PC-9 (cell line): Measurements from ENCODE around the gene FAIM2. TPM values are rescaled to one million over a fixed set of nuclear protein-coding genes. Genes with fewer than 3 reads are reported as not detected.

Experiments
- BruUV-seq: library from RNA; stranded (reverse); fragments of 400-500 nt; replicated peaks from 2 replicates; lab custom pipeline; 2021; lab: Mats Ljungman, UMichigan
- CTCF ChIA-PET: fragments of 300-600 bp; sonication (Branson Sonifier 250); formaldehyde crosslinking; loops from one replicate; lab custom pipeline; 2022; ENCODE audit warnings: antibody characterized with exemption; lab: Charles Lee
- POLR2A ChIA-PET: fragments of 300-600 bp; sonication (Branson Sonifier 250); formaldehyde crosslinking; loops from one replicate; lab custom pipeline; 2022; ENCODE audit warnings: antibody characterized with exemption; ENCODE audit not compliant: unreplicated experiment; lab: Charles Lee
- DNase-seq, 2 experiments: peaks; one replicate each; pipeline versions ENCODE4 v3.0.0 to v3.0.0-alpha.2; 2015 to 2022; ENCODE audit warnings: mixed read lengths in 1 of 2
- H2AFZ ChIP-seq: fragments of 200-600 bp; sonication (generic); 2 replicates; pipeline ENCODE4 v1.8.1; 2017; ENCODE audit warnings: antibody characterized with exemption
- H3F3A ChIP-seq: fragments of 200-600 bp; sonication (generic); 2 replicates; pipeline ENCODE4 v1.8.1; 2017; ENCODE audit warnings: antibody characterized with exemption, mild to moderate bottlenecking, low read depth; ENCODE audit not compliant: insufficient read depth
- H3K27ac ChIP-seq: fragments of 200-600 bp; sonication (generic); 2 replicates; pipeline ENCODE4 v1.6.1; 2016; ENCODE audit warnings: mixed run types
- H3K27me3 ChIP-seq: fragments of 200-600 bp; sonication (generic); 2 replicates; pipeline ENCODE4 v1.6.1; 2016; ENCODE audit warnings: low read depth, mixed run types; ENCODE audit not compliant: insufficient read depth
- H3K36me3 ChIP-seq: fragments of 200-600 bp; sonication (generic); 2 replicates; pipeline ENCODE4 v1.6.1; 2016; ENCODE audit warnings: low read depth, mixed run types
- H3K4me1 ChIP-seq: fragments of 200-600 bp; sonication (generic); replicated peaks from 2 replicates; pipeline ENCODE4 v1.6.1; 2016; ENCODE audit warnings: mixed run types; ENCODE audit not compliant: insufficient read depth
- H3K4me2 ChIP-seq: fragments of 200-600 bp; sonication (generic); 2 replicates; pipeline ENCODE4 v1.6.1; 2017; ENCODE audit warnings: mixed run types
- H3K4me3 ChIP-seq: fragments of 200-600 bp; sonication (generic); 2 replicates; pipeline ENCODE4 v1.6.1; 2016; ENCODE audit warnings: mixed run types
- H3K79me2 ChIP-seq: fragments of 200-600 bp; sonication (generic); 2 replicates; pipeline ENCODE4 v1.6.1; 2017; ENCODE audit warnings: low read depth, mixed run types
- H3K9me2 ChIP-seq: fragments of 200-600 bp; sonication (generic); 2 replicates; pipeline ENCODE4 v1.8.1; 2017; ENCODE audit warnings: mild to moderate bottlenecking; ENCODE audit not compliant: insufficient read depth
- H3K9me3 ChIP-seq: fragments of 200-600 bp; sonication (generic); 2 replicates; pipeline ENCODE4 v1.8.1; 2016; ENCODE audit warnings: low read depth; ENCODE audit not compliant: insufficient read depth
- H4K20me1 ChIP-seq: fragments of 200-600 bp; sonication (generic); 2 replicates; pipeline ENCODE4 v1.8.1; 2017; ENCODE audit not compliant: insufficient read depth
- EZH2 ChIP-seq: fragments of 200-600 bp; sonication (generic); IDR thresholded peaks from 2 replicates; pipeline ENCODE4 v1.8.0; 2017; ENCODE audit warnings: antibody characterized with exemption, low read depth
- intact Hi-C: fragments of 100-400 bp; cut with micrococcal nuclease; formaldehyde crosslinking; loops from one replicate; pipeline ENCODE4 v1.10.0; 2022; ENCODE audit not compliant: unreplicated experiment
- total RNA-seq: library from RNA; stranded (reverse); gene quantifications from 2 replicates; pipeline ENCODE4 v1.2.3, GENCODE V29; 2021
- TF ChIP-seq, protein P1 (sequence below): fragments of 200-600 bp; sonication (generic); conservative IDR thresholded peaks from 2 replicates; pipeline ENCODE4 v1.6.1; 2017; ENCODE audit warnings: mixed run types, antibody characterized with exemption, mild to moderate bottlenecking, moderate library complexity

FAIM2 gene
- total RNA-seq, 1 experiment from 2014 or later, result not detected

DNA sequence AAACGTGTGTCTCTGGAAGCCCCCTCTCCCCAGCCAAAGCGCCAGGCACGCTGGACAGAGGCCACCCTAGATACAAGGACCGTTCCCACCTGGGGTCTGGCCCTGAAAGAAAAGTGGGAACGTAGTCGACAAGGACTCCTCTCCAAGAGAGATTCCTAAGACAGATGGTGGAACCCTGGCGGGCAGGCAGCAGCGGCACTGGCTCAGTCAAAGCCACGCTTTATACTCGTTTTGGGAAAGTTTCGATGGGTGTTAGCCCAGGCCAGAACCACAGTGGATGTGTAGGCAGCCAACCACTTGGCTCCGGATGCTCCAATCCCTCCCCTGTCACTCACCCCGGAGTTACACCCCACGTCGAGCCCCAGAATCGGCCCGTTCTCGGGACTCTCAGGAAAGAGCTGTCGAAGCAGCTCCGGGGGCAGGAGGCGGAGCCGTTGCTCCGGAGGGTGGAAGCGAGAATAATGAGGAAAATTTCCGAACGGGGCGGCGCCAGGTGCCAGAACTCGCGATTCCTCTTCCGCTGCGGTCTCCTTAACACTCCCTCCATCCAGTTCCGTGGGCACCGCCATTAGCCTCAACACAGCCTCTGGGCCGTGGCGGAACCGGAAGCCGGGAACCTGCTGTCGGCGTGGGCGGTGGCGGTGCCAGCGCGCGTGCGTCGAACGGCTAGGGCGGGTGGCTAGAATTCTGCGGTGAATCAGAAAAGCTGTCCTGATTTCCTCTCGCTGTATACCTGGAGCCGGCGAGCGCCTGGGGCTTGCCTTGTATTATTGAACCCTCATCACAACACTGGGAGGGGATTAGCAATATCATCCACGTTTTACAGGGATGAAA lies 61.0 kb downstream of the FAIM2 start, which contains the start of gene BCDIN3D:
BCDIN3D (minus strand) TSS at position 588 of the 834 bp plus-strand sequence; CDS start at position 569, 19 bp downstream.
- BruUV-seq, result TSS peak; percentile 86
- H3K4me3 ChIP-seq, result peak within 1 kb of the TSS; percentile 69
- ChIA-PET CTCF (interaction anchor here (0.8 kb wide), 1 partner anchor 196 kb away, joined by 3 read pairs; no protein-coding TSS in a partner anchor), POLR2A (interaction anchor here (0.6 to 0.7 kb wide), 5 partner anchors 14 to 755 kb away, joined by 4 to 7 read pairs (median 6); partner anchors contain the start of gene NCKAP5L)
- H3K4me2 ChIP-seq, result peak within 1 kb of the TSS; percentile 88
- no peaks in the 10 kb centered on the region for H3K27me3 ChIP-seq
- intact Hi-C loops, result loop anchor here (1.0 to 2.0 kb wide), 4 partner anchors 24 to 269 kb away; partner anchors contain the start of gene ASIC1
- H3K9me2 ChIP-seq, result no peaks in the 10 kb centered on the region
- H2AFZ ChIP-seq, result peak within 1 kb of the TSS; percentile 90
- no peaks in the 10 kb centered on the region for H3K9me3 ChIP-seq
- peaks cover 14% of the 10 kb centered on the region for H3K79me2 ChIP-seq
- no peaks in the 10 kb centered on the region for H3K36me3 ChIP-seq
- no peaks in the 10 kb centered on the region for H4K20me1 ChIP-seq
- peak; percentile 89 to 92 for DNase-seq
- H3F3A ChIP-seq, result peaks cover 42% of the 10 kb centered on the region
- H3K27ac ChIP-seq, result peak within 1 kb of the TSS; percentile 77
- TF ChIP-seq, protein P1, sequence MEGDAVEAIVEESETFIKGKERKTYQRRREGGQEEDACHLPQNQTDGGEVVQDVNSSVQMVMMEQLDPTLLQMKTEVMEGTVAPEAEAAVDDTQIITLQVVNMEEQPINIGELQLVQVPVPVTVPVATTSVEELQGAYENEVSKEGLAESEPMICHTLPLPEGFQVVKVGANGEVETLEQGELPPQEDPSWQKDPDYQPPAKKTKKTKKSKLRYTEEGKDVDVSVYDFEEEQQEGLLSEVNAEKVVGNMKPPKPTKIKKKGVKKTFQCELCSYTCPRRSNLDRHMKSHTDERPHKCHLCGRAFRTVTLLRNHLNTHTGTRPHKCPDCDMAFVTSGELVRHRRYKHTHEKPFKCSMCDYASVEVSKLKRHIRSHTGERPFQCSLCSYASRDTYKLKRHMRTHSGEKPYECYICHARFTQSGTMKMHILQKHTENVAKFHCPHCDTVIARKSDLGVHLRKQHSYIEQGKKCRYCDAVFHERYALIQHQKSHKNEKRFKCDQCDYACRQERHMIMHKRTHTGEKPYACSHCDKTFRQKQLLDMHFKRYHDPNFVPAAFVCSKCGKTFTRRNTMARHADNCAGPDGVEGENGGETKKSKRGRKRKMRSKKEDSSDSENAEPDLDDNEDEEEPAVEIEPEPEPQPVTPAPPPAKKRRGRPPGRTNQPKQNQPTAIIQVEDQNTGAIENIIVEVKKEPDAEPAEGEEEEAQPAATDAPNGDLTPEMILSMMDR, result no peak
- TF ChIP-seq EZH2, result no peak
- H3K4me1 ChIP-seq, result peaks cover 21% of the 10 kb centered on the region

GRCh38 chr12:49838973-49839633 lies 64.6 kb downstream of the FAIM2 start:
- H4K20me1 ChIP-seq, result no peaks in the 10 kb centered on the region
- peaks cover 15% of the 10 kb centered on the region for H3K4me1 ChIP-seq
- H3K27ac ChIP-seq, result no peak overlapping the region
- no peak overlapping the region for H3K4me3 ChIP-seq
- peak; percentile 22 to 55 for DNase-seq
- no TSS peak for BruUV-seq
- peaks cover 36% of the 10 kb centered on the region for H3F3A ChIP-seq
- no peaks in the 10 kb centered on the region for H3K27me3 ChIP-seq
- ChIA-PET POLR2A (no interaction called here), CTCF (interaction anchor here (0.6 to 1.1 kb wide), 5 partner anchors 11 to 124 kb away, joined by 3 to 17 read pairs (median 5); partner anchors contain the start of genes NCKAP5L and TMBIM6)
- no peaks in the 10 kb centered on the region for H3K9me2 ChIP-seq
- TF ChIP-seq, protein P1, result peak; percentile 78
- no peak for TF ChIP-seq EZH2
- no peaks in the 10 kb centered on the region for H3K9me3 ChIP-seq
- intact Hi-C loops, result loop anchor here (1.0 to 5.0 kb wide), 2 partner anchors 63 to 197 kb away; no protein-coding TSS in a partner anchor
- H2AFZ ChIP-seq, result no peak overlapping the region
- H3K36me3 ChIP-seq, result no peaks in the 10 kb centered on the region
- H3K79me2 ChIP-seq, result peaks cover 14% of the 10 kb centered on the region
- H3K4me2 ChIP-seq, result no peak overlapping the region

- no peak for TF ChIP-seq EZH2
- TF ChIP-seq, protein P1, result no peak
- intact Hi-C loops, result no loop called here
- no peaks in the 10 kb centered on the region for H3K27me3 ChIP-seq
- BruUV-seq, result no TSS peak
- no peaks in the 10 kb centered on the region; the same call in 1 of the 2 replicates for H3F3A ChIP-seq
- no peak overlapping the region for H3K4me3 ChIP-seq
- H3K79me2 ChIP-seq, result no peaks in the 10 kb centered on the region
- peak overlapping the region; percentile 29; the same call in 1 of the 2 replicates for H3K4me2 ChIP-seq
- POLR2A ChIA-PET, result no interaction called here
- H3K4me1 ChIP-seq, result peaks cover 19% of the 10 kb centered on the region
- peak overlapping the region; percentile 66; the same call in 1 of the 2 replicates for H2AFZ ChIP-seq
- no peaks in the 10 kb centered on the region for H4K20me1 ChIP-seq
- no peak overlapping the region for H3K27ac ChIP-seq
- H3K9me3 ChIP-seq, result no peaks in the 10 kb centered on the region
- DNase-seq, result no peak
- H3K9me2 ChIP-seq, result no peaks in the 10 kb centered on the region
- H3K36me3 ChIP-seq, result no peaks in the 10 kb centered on the region
- CTCF ChIA-PET, result interaction anchor here (0.7 kb wide), 1 partner anchor 24 kb away, joined by 3 read pairs; no protein-coding TSS in a partner anchor
These were observed 70.8 kb downstream of the FAIM2 start for GRCh38 chr12:49832836-49833421.
